Measurements from ENCODE around the gene SUV39H2. TPM values are rescaled to one million over a fixed set of nuclear protein-coding genes. Genes with fewer than 3 reads are reported as not detected.

Gene SUV39H2, protein sequence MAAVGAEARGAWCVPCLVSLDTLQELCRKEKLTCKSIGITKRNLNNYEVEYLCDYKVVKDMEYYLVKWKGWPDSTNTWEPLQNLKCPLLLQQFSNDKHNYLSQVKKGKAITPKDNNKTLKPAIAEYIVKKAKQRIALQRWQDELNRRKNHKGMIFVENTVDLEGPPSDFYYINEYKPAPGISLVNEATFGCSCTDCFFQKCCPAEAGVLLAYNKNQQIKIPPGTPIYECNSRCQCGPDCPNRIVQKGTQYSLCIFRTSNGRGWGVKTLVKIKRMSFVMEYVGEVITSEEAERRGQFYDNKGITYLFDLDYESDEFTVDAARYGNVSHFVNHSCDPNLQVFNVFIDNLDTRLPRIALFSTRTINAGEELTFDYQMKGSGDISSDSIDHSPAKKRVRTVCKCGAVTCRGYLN
- 17.0 to 19.1 TPM (median 18.8 TPM) in 5 replicates for total RNA-seq (2022; extraction: Qiagen RNA extraction)

DNA sequence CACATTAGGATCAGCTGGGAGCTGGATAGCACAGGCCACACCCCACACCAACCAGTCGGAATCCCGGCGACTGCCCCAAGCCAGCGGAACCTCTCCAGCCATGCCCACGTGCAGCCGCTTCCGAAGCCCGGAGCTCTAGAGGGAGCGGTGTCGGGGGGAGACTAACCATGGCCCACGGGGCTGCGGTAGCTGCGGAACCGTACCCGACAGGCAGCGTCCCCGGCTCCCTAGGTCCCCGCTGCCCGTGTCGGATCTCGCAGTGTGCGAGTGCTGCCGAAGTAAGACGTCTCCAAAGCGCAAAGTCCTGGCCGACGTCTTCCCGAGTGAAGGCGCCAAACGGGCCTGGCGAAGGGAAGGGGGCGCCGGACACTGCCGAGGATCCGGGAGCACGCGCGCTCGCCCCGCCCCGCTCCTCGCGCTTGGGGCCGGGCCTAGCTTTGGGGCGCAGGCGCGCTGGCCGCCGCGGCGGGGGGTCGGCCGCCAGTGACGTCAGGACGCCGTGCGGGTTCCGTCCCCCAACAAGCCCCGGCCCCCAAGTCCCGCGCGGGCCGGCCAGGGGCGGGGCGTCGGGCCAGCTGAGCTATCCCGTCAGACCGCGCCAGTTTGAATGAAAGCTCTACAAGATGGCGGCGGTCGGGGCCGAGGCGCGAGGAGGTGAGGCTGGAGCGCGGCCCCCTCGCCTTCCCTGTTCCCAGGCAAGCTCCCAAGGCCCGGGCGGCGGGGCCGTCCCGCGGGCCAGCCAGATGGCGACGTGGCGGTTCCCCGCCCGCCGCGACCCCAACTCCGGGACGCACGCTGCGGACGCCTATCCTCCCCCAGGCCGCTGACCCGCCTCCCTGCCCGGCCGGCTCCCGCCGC lies at the start of gene SUV39H2:
Gene SUV39H2, plus strand, starts transcription at position 601 of the 858 bp plus-strand sequence. Its CDS starts 23 bp downstream, at position 624.

DNA sequence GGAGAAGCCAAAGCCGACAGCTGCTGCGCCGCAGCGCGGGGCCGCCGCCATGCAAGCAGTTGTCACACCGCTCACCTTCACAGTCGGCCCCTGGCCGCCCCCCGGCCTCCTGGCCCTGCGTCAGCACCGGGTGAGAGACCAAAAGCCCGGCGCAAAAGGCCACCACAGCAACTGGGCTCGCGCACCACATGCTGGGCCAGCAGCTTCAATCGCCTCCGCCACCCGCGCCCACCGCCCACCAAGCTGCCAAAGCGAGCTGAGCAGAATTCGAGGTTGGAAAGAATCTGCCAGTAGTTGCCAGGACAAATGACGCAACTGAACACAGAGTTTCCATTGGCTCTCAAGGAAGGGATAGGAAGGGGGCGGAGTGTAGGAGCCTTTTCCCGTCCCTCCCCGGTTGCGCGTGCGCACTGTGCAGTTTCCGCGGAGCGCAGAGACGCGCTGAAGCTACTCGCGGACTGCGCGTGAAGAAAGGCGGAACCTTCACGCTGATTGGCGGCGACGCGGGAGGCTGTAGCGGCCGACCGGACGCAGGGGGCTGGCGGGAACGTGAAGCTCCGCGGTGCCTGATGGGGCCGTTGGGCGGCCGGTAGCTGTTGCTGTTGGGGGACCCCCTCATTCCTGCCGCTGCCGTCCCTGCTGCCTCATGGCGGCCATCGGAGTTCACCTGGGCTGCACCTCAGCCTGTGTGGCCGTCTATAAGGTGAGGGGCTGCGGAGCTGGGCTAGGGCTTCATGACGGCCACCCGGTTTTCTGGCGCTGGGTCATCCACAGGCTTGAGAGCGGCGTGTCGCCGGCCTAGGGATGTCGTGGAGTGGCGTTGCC lies 40.7 kb upstream of the SUV39H2 start, which contains the start of the genes CDNF, HSPA14 and MSANTD7:
Gene CDNF, minus strand, starts transcription at position 281 of the 825 bp plus-strand sequence. Its CDS starts 91 bp downstream, at position 190.
Gene HSPA14, plus strand, starts transcription at position 550 of the 825 bp plus-strand sequence. Its CDS starts 97 bp downstream, at position 647.
Gene MSANTD7, plus strand, starts transcription at position 550 of the 825 bp plus-strand sequence. CDS start 3,979 bp downstream, outside the sequence.

Other genes with a start within 250 kb of the SUV39H2 start
- gene FAM107B, start 104.0 kb upstream of the SUV39H2 start, total RNA-seq (2022; extraction: Qiagen RNA extraction) = 86.8 to 124 TPM (median 99.1 TPM) in 5 replicates
- gene CDNF, start 40.8 kb upstream of the SUV39H2 start, total RNA-seq (2022; extraction: Qiagen RNA extraction) = 0.77 to 1.3 TPM (median 0.92 TPM) in 5 replicates
- 37.8 to 42.4 TPM (median 40.0 TPM) in 5 replicates for gene HSPA14, start 40.6 kb upstream of the SUV39H2 start, total RNA-seq (2022; extraction: Qiagen RNA extraction)
- 10.2 to 12.5 TPM (median 10.3 TPM) in 5 replicates for gene MSANTD7, start 40.6 kb upstream of the SUV39H2 start, total RNA-seq (2022; extraction: Qiagen RNA extraction)
- gene DCLRE1C, start 75.2 kb downstream of the SUV39H2 start, total RNA-seq (2022; extraction: Qiagen RNA extraction) = 4.7 to 7.0 TPM (median 5.1 TPM) in 5 replicates
- 0.43 to 0.83 TPM (median 0.63 TPM) in 5 replicates for gene MEIG1, start 80.5 kb downstream of the SUV39H2 start, total RNA-seq (2022; extraction: Qiagen RNA extraction)
- gene OLAH, start 165.1 kb downstream of the SUV39H2 start, total RNA-seq (2022; extraction: Qiagen RNA extraction) = 0.92 to 1.0 TPM (median 0.94 TPM) in 5 replicates
- 1.0 to 1.4 TPM (median 1.2 TPM) in 5 replicates for gene ACBD7, start 209.9 kb downstream of the SUV39H2 start, total RNA-seq (2022; extraction: Qiagen RNA extraction)
- 34.3 to 36.2 TPM (median 34.9 TPM) in 5 replicates for gene RPP38, start 218.5 kb downstream of the SUV39H2 start, total RNA-seq (2022; extraction: Qiagen RNA extraction)